T-helper 2 cell (primary cell): Measurements from ENCODE around the gene TMEM154.
"Not testable (repeated sequence)": the region's sequence is repeated elsewhere in the genome, so short reads cannot be mapped to it uniquely, and the experiment has no call there.

Experiments
- DNase-seq, 5 experiments: peaks; one replicate each; pipeline versions ENCODE4 v3.0.0 to v3.0.0-alpha.2; 2012 to 2022

The TMEM154 gene

DNA sequence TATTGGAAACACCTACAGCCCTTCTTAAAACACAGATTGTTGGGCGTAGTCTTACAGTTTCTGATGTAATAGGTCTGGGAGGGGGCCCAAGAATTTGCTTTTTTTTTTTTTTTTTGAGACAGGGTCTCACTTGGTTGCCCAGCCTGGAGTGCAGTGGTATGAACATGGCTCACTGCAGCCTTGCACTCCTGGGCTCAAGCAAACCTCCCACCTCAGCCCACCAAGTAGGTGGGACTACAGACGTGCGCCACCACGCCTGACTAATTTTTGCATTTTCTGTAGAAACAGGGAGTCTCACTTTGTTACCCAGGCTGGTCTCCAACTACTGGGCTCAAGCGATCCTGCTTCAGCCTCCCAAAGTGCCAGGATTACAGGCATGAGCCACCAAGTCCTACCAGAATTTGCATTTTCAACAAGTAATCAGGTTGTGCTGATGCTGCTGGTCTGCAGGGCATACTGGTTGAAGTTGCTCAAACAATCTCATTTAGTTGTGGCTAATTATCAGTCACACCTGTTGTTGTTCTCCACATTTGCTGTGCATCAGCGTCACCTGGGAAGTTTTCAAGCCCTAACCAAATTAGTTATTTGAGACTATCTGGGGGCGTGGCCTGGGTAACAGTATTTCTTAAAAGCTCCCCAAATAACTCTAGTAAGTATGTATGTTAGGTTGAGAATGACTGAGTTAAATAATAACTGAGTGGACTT lies 14.0 kb downstream of the TMEM154 start:
- DNase-seq = no peak

DNA sequence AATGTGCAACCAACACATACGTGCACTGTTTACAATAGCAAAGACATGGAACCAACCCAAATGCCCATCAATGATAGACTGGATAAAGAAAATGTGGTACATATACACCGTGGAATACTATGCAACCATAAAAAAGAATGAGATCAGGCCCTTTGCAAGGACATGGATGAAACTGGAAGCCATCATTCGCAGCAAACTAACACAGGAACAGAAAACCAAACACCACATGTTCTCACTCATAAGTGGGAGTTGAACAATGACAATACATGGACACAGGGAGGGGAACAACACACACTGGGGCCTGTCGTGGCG lies 15.8 kb downstream of the TMEM154 start:
- DNase-seq = not testable (repeated sequence)

DNA sequence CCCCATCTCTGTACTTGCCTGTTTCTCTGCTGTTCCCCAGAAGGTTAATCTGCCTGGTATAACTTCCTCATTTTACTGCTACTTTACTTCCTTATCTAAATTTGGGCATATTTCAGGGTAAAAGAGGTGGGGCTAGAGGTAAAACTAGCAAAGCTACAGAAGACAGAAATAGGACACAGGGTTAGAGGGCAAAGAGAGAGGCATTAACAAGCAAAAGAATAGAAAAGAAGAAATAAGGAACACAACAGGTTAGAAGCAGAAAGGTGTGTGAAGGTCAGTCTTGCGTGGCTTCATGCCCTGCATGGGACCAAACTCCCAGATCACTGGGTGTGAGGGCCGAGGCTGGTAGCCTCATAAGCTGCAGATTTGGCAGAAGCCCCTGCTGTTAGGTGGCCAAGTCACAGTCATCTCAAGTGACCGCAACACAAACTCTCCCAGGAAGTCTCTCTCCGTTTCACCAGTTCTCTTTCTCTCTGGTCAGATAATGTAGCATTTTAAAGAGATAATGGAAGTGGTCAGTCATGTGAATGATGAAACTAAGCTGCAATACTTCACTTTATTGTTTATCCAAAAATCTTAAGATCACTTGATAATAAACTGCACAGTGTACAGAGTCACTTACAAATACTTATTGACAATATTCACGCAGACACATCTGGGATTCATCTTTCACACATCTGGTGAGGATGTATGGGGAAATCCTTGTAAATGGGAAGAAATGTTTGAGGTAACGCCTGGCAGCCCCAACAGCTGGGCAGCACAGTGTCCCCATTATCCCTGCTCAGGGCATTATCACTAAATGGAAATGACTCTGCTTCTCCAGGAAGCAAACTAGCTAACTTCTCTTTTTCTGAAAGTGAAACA lies 16.4 kb downstream of the TMEM154 start:
- DNase-seq = no peak

DNA sequence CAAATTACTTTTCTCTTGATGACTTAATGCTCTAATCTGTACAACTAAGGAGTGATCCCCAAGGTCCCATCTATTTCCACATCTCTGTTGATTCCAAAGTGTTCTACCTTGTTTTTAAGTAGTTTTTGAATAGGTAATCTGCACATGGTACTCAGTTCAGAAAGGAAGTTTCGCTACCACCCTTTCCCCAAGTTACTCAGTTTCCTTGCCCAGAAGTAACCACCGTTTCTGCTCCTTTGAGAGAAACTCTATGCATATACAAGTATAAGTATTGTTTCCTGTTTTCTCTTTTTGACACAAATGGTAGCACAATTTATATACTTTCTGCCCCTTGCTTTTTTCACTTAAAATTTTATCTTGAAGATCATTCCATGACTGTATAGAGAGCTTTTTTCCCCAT lies 18.1 kb downstream of the TMEM154 start:
- DNase-seq = peak in 1 of 5 experiments; percentile 62

DNA sequence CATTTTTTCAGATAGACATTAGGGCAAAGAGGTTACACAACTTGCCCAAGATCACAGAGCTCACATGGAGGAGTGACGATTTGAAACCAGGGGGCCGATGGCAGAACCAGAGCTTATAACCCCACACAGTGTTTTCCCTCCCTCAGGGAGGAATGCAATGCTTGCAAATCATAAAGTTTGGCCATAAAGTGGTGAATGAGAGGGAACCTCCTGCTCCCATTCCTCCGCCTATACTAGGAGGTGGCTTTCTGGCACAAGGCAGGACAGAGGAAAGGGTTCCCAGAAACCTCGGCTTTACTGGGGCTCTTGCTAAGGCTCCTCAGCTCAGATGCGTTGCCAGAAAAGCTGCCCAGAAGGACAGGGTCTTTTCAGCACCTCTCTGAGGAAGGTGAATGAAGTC lies 19.3 kb downstream of the TMEM154 start:
- DNase-seq = no peak

DNA sequence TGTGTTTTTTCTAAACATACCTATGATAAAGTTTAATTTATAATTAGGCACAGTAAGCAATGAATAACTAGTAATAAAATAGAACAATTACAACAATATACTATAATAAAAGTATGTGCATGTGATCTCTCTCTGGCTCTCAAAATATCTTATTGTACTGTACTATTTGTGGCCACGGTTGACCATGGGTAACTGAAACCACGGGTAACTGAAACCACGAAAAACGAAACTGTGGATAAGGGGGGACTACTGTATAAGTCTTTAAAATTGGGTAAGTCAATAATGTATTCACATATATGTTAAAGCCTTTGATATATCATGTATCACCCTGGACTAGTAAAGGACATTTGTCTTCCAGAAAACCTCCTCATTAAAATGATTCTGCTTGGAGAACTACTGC lies 20.0 kb downstream of the TMEM154 start:
- no peak for DNase-seq

DNA sequence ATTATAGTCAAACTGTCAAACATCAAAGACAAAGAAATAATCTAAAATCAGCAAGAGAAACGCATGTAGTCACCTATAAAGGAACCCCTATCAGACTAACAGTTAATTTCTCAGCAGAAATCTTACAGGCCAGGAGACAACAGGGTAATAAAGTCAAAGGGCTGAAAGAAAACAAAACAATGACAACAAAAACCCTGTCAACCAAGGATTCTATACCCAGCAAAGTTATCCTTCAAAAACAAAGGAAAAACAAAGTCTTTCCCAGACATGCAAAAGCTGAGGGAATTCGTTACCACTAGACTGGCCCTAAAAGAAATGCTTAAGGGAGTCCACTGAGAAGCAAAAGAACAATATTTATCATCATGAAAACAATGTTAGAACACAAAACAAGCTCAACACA lies 22.1 kb downstream of the TMEM154 start:
- DNase-seq = no peak

DNA sequence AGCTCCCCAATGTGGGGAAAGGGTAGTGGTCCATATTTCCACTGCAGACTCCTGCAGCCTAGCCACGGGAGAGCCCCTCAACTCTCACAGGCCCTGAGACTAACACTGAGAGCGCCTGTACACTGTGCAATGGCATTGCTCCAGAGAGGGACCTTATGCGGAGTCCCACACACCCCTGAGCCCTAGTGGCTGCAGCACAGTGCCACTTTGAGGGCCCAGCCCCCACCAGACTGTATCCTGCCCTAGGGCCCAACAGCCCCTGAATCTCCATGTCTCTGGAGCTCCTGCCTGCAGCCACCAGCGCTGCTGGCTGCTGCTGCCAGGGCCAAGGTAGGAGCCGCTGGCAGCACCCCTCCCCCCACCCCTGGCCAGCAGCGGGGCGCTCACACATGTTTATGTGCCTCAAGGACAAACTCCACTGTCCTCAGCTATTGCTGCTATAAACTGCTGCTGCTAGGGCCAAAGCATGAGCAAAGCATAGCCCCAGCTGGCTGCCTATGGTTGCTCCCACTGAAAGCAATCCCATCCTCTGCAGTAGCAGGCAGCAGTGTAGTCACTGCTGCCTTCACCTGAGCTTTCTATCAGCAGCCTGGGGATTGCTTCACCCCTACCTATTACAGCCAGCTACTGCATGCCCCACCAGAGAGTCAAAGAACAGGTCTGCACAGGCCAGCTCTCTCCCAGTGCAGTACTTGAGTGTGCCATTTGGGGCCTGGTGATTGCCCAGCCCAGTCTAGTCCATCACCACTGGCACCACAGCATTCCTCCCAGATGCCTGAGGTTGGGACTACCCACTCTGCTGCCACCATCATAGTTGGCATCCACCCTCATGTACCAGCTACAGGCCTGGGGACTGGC lies 24.3 kb downstream of the TMEM154 start:
- no peak for DNase-seq

DNA sequence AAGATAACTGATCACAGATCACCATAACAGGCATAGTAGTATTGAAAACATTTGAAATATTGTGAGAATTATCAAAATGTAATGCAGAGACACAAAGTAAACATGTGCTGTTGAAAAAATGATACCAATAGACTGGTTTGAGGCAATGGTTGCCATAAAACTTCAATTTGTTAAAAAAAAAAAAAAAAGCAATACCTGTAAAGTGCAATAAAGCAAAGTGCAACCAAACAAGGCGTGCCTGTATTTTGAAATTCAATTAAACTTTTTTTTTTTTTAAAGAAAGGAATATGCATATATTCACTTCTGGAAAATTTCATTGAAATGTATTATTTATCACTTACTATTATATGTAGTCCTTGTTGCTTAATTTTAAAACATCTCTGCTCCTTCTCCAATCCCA lies 27.7 kb downstream of the TMEM154 start:
- DNase-seq = no peak

DNA sequence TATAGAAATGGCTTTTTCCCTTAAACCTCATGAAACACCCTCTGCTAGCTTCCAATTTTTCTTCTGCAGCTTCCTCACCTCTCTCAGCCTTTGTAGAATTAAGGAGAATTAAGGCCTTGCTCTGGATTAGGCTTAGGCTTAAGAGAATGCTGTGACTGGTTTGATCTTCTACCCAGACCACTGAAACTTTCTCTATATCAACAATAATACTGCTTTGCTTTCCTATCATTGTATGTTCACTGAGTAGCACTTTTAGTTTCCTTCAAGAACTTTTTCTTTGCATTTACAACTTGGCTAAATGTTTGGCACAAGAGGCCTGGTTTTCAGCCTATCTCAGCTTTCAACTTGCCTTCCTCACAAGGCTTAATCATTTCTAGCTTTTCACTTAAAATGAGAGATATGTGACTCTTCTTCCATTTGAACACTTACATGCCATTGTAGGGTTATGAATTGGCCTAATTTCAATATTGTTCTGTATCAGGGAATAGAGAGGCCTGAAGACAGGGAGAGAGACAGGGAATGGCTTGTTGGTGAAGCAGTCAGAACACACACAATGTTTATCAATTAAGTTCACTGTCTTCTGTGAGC lies 28.2 kb downstream of the TMEM154 start:
- peak in 1 of 5 experiments; percentile 21 for DNase-seq

DNA sequence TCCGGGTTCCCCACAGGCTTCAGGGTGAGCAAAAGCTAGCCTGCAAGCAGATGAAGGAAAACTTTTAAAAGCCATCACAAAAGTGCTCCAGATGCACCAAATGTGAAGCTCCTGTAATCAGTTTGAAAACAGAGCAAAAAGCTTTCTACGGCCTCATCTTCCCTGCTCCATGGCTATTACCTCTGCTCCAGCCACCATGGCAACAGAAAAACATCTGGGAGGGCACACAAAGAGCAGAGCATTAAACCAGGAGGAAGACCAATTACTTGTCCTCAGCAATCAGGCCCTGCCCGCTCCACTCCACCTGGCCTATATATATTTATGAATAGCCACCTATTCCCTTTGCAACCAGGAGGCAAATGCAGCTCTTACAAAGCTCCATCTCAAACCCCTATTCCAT lies 33.6 kb downstream of the TMEM154 start:
- no peak for DNase-seq

DNA sequence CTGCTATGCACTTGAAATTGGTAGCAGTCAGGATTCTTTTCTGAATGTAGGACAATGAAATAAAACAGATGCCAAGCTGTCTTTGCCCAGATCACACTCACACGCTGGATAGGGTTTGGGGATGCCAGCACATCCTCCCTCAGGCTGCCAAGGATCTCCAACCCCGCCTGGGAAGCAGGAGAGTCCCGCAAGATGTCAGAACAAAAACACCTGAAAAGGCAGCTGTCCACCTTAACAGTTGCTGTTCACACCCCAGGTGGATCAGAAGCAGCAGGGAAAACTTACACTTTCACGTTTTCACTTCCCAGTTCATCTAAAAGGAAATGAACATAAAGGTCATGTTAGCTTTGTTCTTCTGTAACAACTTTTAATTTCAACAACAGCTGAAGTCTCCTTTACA lies 35.7 kb downstream of the TMEM154 start:
- no peak for DNase-seq

DNA sequence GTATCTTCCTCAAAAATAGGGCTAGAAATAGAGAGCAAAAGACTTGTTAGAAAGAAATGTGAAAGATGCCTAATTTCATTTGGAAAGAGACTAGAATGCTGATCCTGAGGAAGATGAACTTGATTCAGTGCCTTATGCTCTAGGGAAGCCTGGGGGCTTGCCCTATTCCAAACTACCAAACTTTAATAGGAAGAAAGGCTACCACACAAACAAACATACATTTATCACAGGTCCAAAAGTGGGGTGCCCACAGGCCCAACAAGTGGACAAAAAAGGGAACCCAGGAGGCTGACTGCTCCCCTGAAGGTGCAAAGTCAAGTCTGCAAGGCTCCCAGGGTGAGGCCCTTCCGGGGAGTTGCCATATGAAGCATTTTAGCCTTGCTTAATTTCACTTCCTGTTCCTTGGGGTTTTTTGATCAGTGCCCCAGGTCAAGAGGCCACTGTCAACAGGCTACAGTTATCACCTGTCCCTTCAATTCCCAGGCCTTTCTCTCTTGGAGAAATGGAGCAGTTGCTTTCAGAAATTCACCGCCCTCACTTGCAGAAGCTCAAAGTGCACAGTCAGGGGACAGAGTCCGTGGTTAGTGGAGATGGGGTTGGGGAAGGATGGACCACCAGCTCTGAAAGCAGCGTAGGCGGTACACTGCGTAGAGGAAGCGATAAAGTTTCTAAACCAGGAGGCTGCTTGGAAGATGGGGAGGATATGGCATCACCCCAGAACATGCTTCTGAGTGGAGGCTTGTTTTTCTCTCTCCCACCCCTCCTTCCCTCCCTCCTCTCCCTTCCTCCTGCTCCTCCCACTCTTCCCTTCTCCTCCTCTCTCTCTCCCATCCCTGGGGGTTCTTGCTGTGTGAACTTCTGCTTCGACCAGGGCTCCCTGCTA lies 36.4 kb downstream of the TMEM154 start:
- DNase-seq = peak in 1 of 5 experiments; percentile 56

DNA sequence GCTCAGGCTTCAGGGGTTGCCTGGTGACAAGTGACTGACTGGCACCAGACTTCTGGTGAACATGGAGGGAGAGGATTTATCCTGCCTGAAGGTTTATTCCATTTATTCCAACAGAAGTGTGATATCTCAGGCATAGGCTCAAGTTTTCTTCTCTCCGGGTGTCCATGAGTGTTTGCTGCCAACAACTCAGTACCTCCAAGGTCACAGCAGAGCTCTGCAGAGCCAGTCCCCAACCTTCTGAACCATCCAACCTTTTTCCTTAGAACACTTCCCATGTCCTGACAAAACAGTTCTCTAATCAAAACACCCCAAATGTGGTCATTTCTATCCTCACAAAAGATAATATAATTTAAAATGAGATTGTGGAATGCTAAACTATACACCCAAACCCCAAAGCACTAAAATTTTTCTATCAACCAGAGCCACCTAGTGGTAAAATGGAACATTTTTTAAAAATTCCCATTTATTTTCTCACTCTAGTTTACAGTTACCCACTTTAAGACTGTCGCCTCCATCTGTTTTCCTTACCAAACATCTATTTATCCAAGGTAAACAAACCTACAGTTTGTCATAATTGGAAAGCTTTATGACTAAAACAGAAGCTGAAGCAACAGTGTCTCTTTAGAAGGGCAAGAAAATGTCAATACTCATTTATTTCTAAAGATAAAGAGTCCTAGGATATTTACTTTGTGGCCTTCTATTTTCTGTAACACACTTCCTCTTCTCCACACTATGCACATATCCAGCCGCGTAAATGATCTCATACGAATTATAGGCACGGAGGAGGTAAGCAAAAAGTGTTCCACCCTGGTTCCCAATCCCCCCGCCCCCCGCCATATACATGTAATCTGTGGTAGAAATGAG lies 39.5 kb downstream of the TMEM154 start:
- peak in 1 of 5 experiments; percentile 17 for DNase-seq

DNA sequence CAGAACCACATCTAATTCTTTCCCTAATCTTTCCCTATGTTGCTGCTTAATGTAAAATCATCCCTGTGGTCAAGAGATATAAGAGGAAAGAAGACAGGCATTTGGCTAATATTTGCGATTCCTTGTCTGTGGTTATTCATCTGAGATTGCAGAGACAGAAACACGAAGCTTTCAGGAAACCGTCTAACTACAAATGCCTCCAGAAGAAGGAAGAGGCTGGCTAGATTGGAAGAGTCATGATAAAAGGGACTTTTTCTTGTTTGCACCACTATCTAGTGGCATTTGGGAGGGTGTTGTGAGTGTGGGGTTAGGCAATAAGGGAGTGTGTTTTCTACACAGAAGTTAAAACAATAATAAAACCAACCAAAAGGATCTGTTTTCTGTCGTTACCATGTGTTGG lies 43.9 kb downstream of the TMEM154 start:
- DNase-seq = no peak

DNA sequence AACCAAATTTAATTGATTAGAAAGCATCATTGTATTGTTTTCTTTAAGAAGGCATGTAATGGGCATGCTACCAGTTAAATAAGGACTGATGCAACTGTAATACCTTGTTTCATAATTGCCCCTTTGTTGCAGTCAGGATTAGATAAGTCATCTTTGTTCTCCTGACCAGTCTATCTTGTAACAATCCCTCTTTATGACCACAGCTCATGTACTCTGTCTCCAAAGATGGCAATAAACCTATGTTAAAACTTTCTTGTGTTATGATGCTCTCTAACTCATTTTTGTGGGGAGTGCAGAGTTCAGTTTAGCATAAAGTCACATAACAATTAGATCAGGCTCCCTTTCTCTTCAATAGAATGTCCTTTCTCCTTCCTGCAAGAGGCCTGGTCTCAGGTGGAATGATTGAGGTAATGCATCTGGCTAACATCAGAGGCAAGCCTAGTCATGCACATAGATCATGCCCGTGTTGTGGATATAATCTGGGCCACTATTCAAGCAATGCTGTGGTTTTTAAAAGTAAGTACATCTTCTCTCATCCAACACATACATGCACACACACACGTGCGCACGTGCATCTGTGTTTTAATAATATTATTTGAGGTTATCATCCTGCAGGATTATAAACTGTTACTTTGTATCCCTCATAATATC lies 45.6 kb downstream of the TMEM154 start:
- no peak for DNase-seq

DNA sequence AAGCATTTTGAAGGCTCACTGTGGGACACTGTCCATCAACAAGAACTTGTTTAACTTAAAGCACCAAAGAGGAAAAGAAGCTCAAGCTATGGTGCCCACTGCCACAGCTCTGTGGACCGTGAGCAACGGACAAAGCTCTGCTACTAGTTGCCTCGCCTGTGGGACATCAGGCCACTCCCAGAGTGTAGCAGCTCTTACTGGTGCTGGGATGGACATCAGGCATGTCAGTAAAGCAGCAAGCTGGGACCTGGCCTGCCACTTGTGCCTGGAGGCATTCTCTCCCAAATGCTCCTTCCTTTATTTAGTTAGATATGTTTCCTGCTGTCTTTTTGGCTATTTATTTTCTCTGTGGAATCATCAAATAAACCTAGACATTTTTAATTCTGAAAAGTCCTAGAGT lies 46.7 kb downstream of the TMEM154 start:
- no peak for DNase-seq

DNA sequence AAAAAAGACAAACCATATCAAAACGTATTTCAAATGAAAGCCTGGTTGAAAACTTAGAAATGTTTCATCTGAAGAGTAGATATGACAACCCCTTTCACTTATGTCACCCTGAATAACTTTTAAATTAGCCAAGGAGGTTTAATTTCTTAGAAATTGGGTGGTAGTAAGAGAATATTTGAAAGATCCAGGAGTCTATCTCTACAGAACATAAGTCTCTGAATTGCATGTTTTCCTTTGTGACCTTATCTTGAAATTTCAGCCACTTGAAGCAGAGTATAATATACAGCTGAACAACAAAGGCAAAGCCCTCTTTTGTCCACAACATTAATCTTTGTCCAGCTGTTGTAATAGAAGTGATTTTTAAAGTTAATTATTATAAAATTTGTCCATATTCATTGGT lies 49.5 kb downstream of the TMEM154 start:
- no peak for DNase-seq

DNA sequence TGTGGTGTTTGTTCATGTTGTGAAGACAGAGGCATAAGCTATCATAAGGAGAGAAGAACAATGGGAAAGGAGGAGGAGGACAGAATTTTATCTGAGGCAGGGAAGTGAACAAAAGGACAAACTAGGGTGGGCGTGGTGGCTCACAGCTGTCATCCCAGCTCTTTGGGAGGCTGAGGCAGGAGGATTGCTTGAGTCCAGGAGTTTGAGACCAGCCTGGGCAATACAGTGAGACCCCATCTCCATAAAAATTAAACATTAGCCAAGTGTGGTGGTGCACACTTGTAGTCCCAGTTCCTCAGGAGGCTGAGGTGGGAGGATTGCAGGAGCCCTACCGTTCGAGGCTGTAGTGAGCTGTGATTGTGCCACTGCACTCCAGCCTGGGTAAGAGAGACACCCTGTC lies 49.9 kb downstream of the TMEM154 start:
- DNase-seq = no peak

DNA sequence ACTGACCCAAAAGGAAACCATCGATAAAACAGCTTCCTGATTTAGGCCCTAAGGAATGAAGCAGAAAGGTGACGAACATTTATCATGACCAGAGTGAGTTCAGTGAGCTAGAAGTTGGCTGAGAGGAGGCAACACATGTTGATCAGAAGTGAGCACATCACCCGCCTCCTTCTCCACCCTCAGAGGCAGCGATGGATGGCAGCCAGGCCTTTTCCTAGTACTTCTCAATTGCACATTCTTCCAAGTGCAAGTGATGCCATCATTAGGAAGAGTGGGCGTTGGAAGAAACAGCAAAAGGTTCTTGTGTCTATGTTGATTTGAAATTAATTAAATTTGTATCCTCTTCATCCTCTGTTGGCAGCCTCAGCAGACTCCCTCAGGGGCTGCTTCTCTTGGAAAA lies 51.7 kb downstream of the TMEM154 start:
- no peak for DNase-seq
